ENCODE data around the gene STAMBP.

The STAMBP gene

GRCh38 chr2:73921581-73921980 is 92.8 kb downstream of the STAMBP start:
- DNase-seq (ENCODE audit: low read depth, low spot score) = no peak
- TF ChIP-seq CTCF (IDR thresholded peaks at IDR 0.05; ENCODE audit: low read depth, low read length) = no peak
- no peak overlapping the region for H3K4me3 ChIP-seq (ENCODE audit: low read depth, low read length)
- in situ Hi-C loops (cut with HindIII; ENCODE audit: low sequenced_read_pairs) = no loop called here

- in situ Hi-C loops (cut with HindIII; ENCODE audit: low sequenced_read_pairs) = no loop called here
- no peak for TF ChIP-seq CTCF (IDR thresholded peaks at IDR 0.05; ENCODE audit: low read depth, low read length)
- no peak overlapping the region for H3K4me3 ChIP-seq (ENCODE audit: low read depth, low read length)
- no peak for DNase-seq (ENCODE audit: low read depth, low spot score)
Observed at GRCh38 chr2:73922681-73923080, 93.9 kb downstream of the STAMBP start.

Measured in astrocyte of the spinal cord (primary cell).